HepG2 (cell line): ENCODE measurements around the gene PRSS3. TPM values are rescaled to one million over a fixed set of nuclear protein-coding genes. Genes with fewer than 3 reads are reported as not detected.
"Not testable (repeated sequence)": the region's sequence is repeated elsewhere in the genome, so short reads cannot be mapped to it uniquely, and the experiment has no call there.

Experiments
- ATAC-seq: fragments of 200-7000 bp; cut with Tn5 transposase; 3 replicates; pipeline ENCODE4 v1.9.1; 2020; ENCODE audit warnings: mild to moderate bottlenecking, moderate library complexity
- BruUV-seq: library from RNA; stranded (reverse); fragments of 400-500 nt; replicated peaks from 2 replicates; lab custom pipeline; 2021; lab: Mats Ljungman, UMichigan
- CTCF ChIA-PET: fragments of 300-600 bp; formaldehyde crosslinking; extraction: SDS; loops from one replicate; lab custom pipeline; 2021; ENCODE audit warnings: low total read pairs, inconsistent platforms, low intra/inter-chr PET ratio; lab: Yijun Ruan, JAX
- POLR2A ChIA-PET: fragments of 350-600 bp; sonication (Branson Sonifier 250); formaldehyde crosslinking; loops from one replicate; lab custom pipeline; 2020; ENCODE audit warnings: antibody characterized with exemption, inconsistent platforms; lab: Yijun Ruan, JAX
- DNase-seq: peaks from one replicate; pipeline ENCODE4 v3.0.0-alpha.2; 2015; ENCODE audit warnings: low spot score
- FAIRE-seq: peaks from 3 replicates; lab custom pipeline; 2011; peaks lifted over from hg19 to GRCh38; lab: Jason Lieb, UNC
- H2AFZ ChIP-seq: one replicate; pipeline ENCODE4 v1.6.1; 2011; ENCODE audit warnings: low read length, inconsistent platforms
- H3K27ac ChIP-seq: fragments of 300-600 bp; 3 replicates; pipeline ENCODE4 v1.8.0; 2011; ENCODE audit warnings: mixed run types, mild to moderate bottlenecking, mixed read lengths, low read length, inconsistent platforms; ENCODE audit not compliant: insufficient read depth; ENCODE audit errors: extremely low read length
- H3K27me3 ChIP-seq, 2 experiments: fragments of 200-600 bp in 1 of 2; 2 replicates in 1 of 2; 3 replicates in 1 of 2; pipeline versions ENCODE4 v1.6.0 to v1.8.0; 2011; ENCODE audit warnings: low read length in 2 of 2, mild to moderate bottlenecking in 2 of 2, moderate library complexity in 2 of 2, inconsistent platforms in 1 of 2; ENCODE audit not compliant: insufficient read depth in 2 of 2, control insufficient read depth in 1 of 2
- H3K36me3 ChIP-seq, 2 experiments: fragments of 200-600 bp in 1 of 2; replicated peaks in 1 of 2; 2 replicates in 1 of 2; 3 replicates in 1 of 2; pipeline versions ENCODE4 v1.5.1 to v1.8.0; 2011; ENCODE audit warnings: low read length in 2 of 2, inconsistent platforms in 1 of 2; ENCODE audit not compliant: insufficient read depth in 2 of 2, control insufficient read depth in 1 of 2
- H3K4me1 ChIP-seq: 2 replicates; pipeline ENCODE4 v1.5.1; 2012; ENCODE audit warnings: low read length, inconsistent platforms; ENCODE audit not compliant: insufficient read depth
- H3K4me2 ChIP-seq: 2 replicates; pipeline ENCODE4 v1.6.0; 2011; ENCODE audit warnings: low read depth, low read length, inconsistent platforms
- H3K4me3 ChIP-seq, 3 experiments: fragments of 200-600 bp in 1 of 3; sonication (generic), shearing (Covaris generic) in 1 of 3; replicated peaks in 1 of 3; 2 replicates each; pipeline ENCODE4 v1.5.1; 2011 to 2016; ENCODE audit warnings: low read length in 3 of 3, inconsistent platforms in 2 of 3, low read depth in 2 of 3, mild to moderate bottlenecking in 2 of 3, control low read depth in 1 of 3, mixed read lengths in 1 of 3; ENCODE audit not compliant: insufficient read depth in 1 of 3
- H3K79me2 ChIP-seq: one replicate; pipeline ENCODE4 v1.6.1; 2011; ENCODE audit warnings: low read length, inconsistent platforms; ENCODE audit not compliant: insufficient read depth
- H3K9ac ChIP-seq: 2 replicates; pipeline ENCODE4 v1.6.0; 2011; ENCODE audit warnings: mild to moderate bottlenecking, low read depth, low read length, inconsistent platforms; ENCODE audit not compliant: insufficient read depth
- H3K9me3 ChIP-seq: 2 replicates; pipeline ENCODE4 v1.5.1; 2012; ENCODE audit warnings: mild to moderate bottlenecking, low read length
- H4K20me1 ChIP-seq: 2 replicates; pipeline ENCODE4 v1.6.0; 2011; ENCODE audit warnings: inconsistent platforms, mild to moderate bottlenecking, low read length, moderate library complexity; ENCODE audit not compliant: insufficient read depth
- ASH2L ChIP-seq: fragments of 300-600, 200-600 bp; sonication (generic); IDR thresholded peaks from 2 replicates; pipeline ENCODE4 v1.7.0; 2017; ENCODE audit warnings: low read depth, mild to moderate bottlenecking, moderate library complexity, mixed read lengths, low read length; ENCODE audit not compliant: insufficient read length
- FOXK2 ChIP-seq: fragments of 450-650 bp; IDR thresholded peaks from 2 replicates; pipeline ENCODE4 v1.6.1; 2016
- ZNF251 ChIP-seq: sonication (generic); formaldehyde crosslinking; IDR thresholded peaks from 2 replicates; pipeline ENCODE4 v1.9.0; 2021; ENCODE audit warnings: mild to moderate bottlenecking, missing genetic modification reagents
- WGBS: methylation state at CpG from one replicate; pipeline ENCODE4 v1.1.6; 2017; ENCODE audit warnings: low lambda C conversion rate; 5-methylcytosine and 5-hydroxymethylcytosine counted together
- in situ Hi-C: cut with HindIII; loops from 2 replicates; pipeline ENCODE4 v1.10.0; 2017; ENCODE audit warnings: low pct_unique_long_range_greater_than_20kb; ENCODE audit not compliant: extremely low pct_ligation_motif_present
- intact Hi-C: fragments of 100-400 bp; cut with micrococcal nuclease; formaldehyde crosslinking; loops from one replicate; pipeline ENCODE4 v1.10.0; 2022; ENCODE audit not compliant: unreplicated experiment
- polyA plus RNA-seq, 8 experiments: library from polyadenylated mRNA; depleted of rRNA in 3 of 8; stranded (reverse) in 7 of 8; unstranded in 1 of 8; fragments of >200 nt; fragmentation: Illumina TruSeq in 4 of 8; extraction: Trizol in 4 of 8; gene quantifications; 2 replicates each; pipeline versions ENCODE4 v1.2.1 to v1.2.3, GENCODE V29; 2011 to 2016; ENCODE audit warnings: low read depth in 4 of 8, missing spikeins in 1 of 8, mixed read lengths in 1 of 8; ENCODE audit not compliant: insufficient read depth in 1 of 8
- total RNA-seq, 5 experiments: library from RNA; depleted of rRNA; stranded (reverse); fragments of >200 nt; fragmentation: Illumina TruSeq; extraction: Trizol; gene quantifications; 2 replicates each; pipeline ENCODE4 v1.2.3, GENCODE V29; 2016; ENCODE audit warnings: low read depth in 1 of 5
- TF ChIP-seq, protein P1 (sequence below): sonication (generic); formaldehyde crosslinking; IDR thresholded peaks from 2 replicates; pipeline ENCODE4 v1.9.0; 2021; ENCODE audit warnings: missing genetic modification reagents, mild to moderate bottlenecking, borderline replicate concordance

Gene PRSS3
- total and polyA plus RNA-seq, 2 of the 13 experiments (the other 11 are each of a cell fraction or from before 2014, with no cell fraction given): not detected

DNA sequence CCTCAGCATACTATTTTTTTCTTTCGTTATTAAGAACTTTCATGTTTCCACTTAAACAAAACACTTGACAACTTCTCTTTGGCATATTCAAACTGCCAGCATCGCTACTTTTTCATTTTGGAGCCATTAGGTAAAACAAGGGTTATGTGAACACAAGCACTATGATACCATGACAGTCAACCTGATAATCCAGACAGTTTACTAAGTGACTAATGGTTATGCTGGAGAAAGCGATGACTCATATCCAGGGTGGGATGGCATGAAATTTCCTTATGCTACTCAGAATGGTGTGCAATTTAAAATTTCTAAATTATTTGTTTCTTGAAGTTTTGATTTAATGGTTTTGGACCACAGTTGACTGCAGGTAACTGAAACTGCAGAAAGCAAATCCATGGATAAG lies 29.9 kb upstream of the PRSS3 start:
- H3K4me3 ChIP-seq: no peak overlapping the region
- H3K4me1 ChIP-seq: peaks cover 9% of the 10 kb centered on the region; the same call in 1 of the 2 replicates
- DNase-seq: no peak
- ChIA-PET CTCF (no interaction called here), POLR2A (no interaction called here)
- intact Hi-C loops: no loop called here
- TF ChIP-seq, protein P1, sequence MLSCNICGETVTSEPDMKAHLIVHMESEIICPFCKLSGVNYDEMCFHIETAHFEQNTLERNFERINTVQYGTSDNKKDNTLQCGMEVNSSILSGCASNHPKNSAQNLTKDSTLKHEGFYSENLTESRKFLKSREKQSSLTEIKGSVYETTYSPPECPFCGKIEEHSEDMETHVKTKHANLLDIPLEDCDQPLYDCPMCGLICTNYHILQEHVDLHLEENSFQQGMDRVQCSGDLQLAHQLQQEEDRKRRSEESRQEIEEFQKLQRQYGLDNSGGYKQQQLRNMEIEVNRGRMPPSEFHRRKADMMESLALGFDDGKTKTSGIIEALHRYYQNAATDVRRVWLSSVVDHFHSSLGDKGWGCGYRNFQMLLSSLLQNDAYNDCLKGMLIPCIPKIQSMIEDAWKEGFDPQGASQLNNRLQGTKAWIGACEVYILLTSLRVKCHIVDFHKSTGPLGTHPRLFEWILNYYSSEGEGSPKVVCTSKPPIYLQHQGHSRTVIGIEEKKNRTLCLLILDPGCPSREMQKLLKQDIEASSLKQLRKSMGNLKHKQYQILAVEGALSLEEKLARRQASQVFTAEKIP (CRISPR knock-in tag): no peak
- no peak for TF ChIP-seq FOXK2
- no peak for TF ChIP-seq ZNF251 (CRISPR knock-in tag)
- TF ChIP-seq ASH2L: no peak
- TF ChIP-seq, all 625 proteins: peak for 0
- no peak overlapping the region for H3K9ac ChIP-seq
- H2AFZ ChIP-seq: no peak overlapping the region
- no TSS peak for BruUV-seq
- no peak overlapping the region for H3K4me2 ChIP-seq
- FAIRE-seq (no peak), ATAC-seq (no peak)
- no peaks in the 10 kb centered on the region for H3K9me3 ChIP-seq
- H3K36me3 ChIP-seq: no peaks in the 10 kb centered on the region
- H4K20me1 ChIP-seq: no peaks in the 10 kb centered on the region
- H3K27me3 ChIP-seq: no peaks in the 10 kb centered on the region
- in situ Hi-C loops: no loop called here
- no peak overlapping the region for H3K27ac ChIP-seq
- H3K79me2 ChIP-seq: no peaks in the 10 kb centered on the region
- 13% methylated on average over 3 of the region's 3 CpGs for WGBS

DNA sequence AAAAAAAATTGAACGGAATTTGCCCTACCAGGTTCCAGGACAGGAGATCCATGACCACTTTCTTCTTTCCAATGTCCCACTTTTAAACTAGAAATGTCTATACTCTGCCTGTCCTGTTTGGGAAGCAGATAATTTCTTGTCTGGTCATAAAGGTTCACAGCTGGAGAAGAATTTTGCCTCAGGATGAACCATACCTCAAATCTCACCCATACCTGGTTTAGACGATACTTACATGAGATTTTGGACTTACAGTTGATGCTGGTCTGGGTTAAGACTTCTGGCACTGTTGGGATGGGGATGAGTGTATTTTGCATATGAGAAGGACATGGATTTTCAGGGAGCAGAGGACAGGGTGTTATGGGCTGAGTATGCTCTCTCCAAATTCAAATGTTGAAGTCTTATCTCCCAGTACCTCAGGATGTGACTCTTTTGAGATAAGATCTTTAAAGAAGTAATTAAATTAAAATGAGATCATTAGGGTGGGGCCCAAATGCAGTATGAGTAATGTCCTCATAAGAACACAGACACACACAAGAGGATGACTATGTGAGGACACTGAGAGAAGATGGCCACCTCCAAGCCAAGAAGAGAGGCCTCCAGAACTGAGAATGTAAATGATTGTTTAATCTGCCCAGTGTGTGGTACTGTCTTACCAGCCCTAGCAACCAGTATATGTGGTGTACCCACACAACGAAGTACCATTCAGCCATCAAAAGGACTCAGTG lies 25.0 kb upstream of the PRSS3 start:
- not testable (repeated sequence) for H3K27me3 ChIP-seq, H3K9ac ChIP-seq, H3K27ac ChIP-seq

DNA sequence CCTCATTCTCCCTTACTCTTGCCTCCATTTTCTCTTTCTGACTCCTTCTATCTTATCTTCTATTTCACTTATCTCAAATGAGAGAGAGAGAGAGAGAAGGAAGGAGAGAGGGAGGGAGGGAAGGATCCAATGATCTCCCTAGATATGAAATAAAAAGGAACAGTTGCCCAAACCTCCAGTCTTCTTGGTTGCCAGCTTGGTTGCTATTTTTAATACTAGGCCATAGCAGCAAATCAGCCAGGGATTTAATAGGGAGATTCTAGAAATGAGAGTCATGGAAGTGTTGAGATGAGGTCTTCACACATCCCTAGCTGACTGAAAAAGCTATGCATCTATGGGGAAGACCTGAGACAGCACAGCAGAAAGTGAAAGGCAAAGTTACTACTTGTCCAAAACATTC lies 22.2 kb upstream of the PRSS3 start:
- H2AFZ ChIP-seq, DNase-seq, H3K4me1 ChIP-seq, H3K36me3 ChIP-seq, H3K79me2 ChIP-seq, POLR2A ChIA-PET, H3K9me3 ChIP-seq, CTCF ChIA-PET, H4K20me1 ChIP-seq, H3K4me3 ChIP-seq, H3K27ac ChIP-seq, H3K27me3 ChIP-seq, intact Hi-C loops, H3K4me2 ChIP-seq, H3K9ac ChIP-seq, in situ Hi-C loops, FAIRE-seq, ATAC-seq, BruUV-seq: not testable (repeated sequence)

More for the DNA sequence above, 25.0 kb upstream of the PRSS3 start:
- H3K4me1 ChIP-seq, H3K4me2 ChIP-seq, H2AFZ ChIP-seq, FAIRE-seq, POLR2A ChIA-PET, CTCF ChIA-PET, H3K79me2 ChIP-seq, in situ Hi-C loops, H3K36me3 ChIP-seq, H3K9me3 ChIP-seq, H4K20me1 ChIP-seq, BruUV-seq, H3K4me3 ChIP-seq, ATAC-seq, intact Hi-C loops, DNase-seq: not testable (repeated sequence)
- WGBS: 5% methylated on average over 3 of the region's 3 CpGs
